ENCODE measurements around the gene CYTIP. TPM values are rescaled to one million over a fixed set of nuclear protein-coding genes. Genes with fewer than 3 reads are reported as not detected.

CYTIP gene
- total RNA-seq, 8 experiments from 2014 or later = 0.07 to 0.52 TPM; not detected in 6

DNA sequence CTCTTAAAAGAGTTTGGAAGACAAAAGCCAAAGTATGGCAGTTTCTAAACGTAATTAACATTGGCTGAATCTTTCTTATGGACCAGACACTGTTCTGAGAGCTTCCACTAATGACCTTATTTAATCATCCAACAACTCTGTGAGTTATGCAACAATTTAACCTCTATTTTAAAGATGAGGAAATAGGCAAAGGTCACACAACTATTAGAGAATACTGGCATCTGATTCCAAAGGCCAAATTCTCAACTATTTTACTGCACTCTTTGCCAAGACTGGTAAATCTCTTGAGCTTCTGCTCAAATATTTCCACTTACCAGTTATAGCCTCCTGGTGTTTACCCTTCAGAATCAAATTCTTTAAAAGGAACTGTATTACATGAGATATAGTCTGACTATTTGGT lies 76.2 kb downstream of the CYTIP start:
- in situ Hi-C loops (cut with MboI; ENCODE audit: low pct_unique_long_range_greater_than_20kb in 2 of 9, low sequenced_read_pairs in 9 of 9, unreplicated experiment in 9 of 9) = no loop called here
- WGBS, 10 experiments = 0 to 83% (median 29%) methylated on average over 1 of the region's 1 CpG; no CpG with 5 or more reads in 1 of the 10 experiments

More for the DNA sequence above, 76.2 kb downstream of the CYTIP start:
- no peaks in the 10 kb centered on the region for H3K4me1 ChIP-seq (replicated peaks in 1 of 2)
- H3K27ac ChIP-seq = no peak overlapping the region
- no peak overlapping the region for H3K4me3 ChIP-seq
- no peak for ATAC-seq (replicated peaks in 6 of 8)

Other genes starting within 250 kb of the CYTIP start
- gene GALNT5, start 186.4 kb downstream of the CYTIP start, total RNA-seq = 10 to 100 TPM in 1 of 8 experiments, under 1 TPM in 6, not detected in 1; 0.04 to 11.0 (median 0.35) TPM
- 1 to 10 TPM in 2 of 8 experiments, under 1 TPM in 5, not detected in 1; 0.05 to 6.6 (median 0.32) TPM for gene ERMN, start 118.3 kb downstream of the CYTIP start, total RNA-seq
- under 1 TPM; 0.08 to 0.93 (median 0.17) TPM for gene ACVR1C, start 184.8 kb upstream of the CYTIP start, total RNA-seq

Measured in motor neuron (in vitro differentiated cells).